ENCODE measurements around the gene TEX36. TPM values are rescaled to one million over a fixed set of nuclear protein-coding genes. Genes with fewer than 3 reads are reported as not detected.

The TEX36 gene
- total RNA-seq, 1 experiment from 2014 or later: 1.3 TPM

- TF ChIP-seq CTCF (conservative IDR thresholded peaks at IDR 0.05; ENCODE audit: low read depth, low read length) (no peak), EZH2 (IDR thresholded peaks at IDR 0.05; ENCODE audit: borderline replicate concordance, low read depth, low read length, poor library complexity, severe bottlenecking) (no peak)
- Histone ChIP-seq H3K27ac (ENCODE audit: low read depth, low read length, poor library complexity, severe bottlenecking) (no peak overlapping the region), H3K4me1 (ENCODE audit: insufficient read depth, low read length, poor library complexity, severe bottlenecking) (peaks cover 34% of the 10 kb centered on the region), H3K27me3 (replicated peaks; ENCODE audit: insufficient read depth, low read depth, low read length, poor library complexity) (no peaks in the 10 kb centered on the region), H3K36me3 (ENCODE audit: insufficient read depth, low read length, poor library complexity, severe bottlenecking) (no peaks in the 10 kb centered on the region), H3K4me3 (ENCODE audit: low read depth, low read length, poor library complexity, severe bottlenecking) (no peak overlapping the region), H3K9me3 (ENCODE audit: low read depth, low read length, poor library complexity, severe bottlenecking) (no peaks in the 10 kb centered on the region)
- BruUV-seq (replicated peaks): no TSS peak
- peak; percentile 13 for DNase-seq (ENCODE audit: low spot score)
- CTCF ChIA-PET: no interaction called here
- intact Hi-C loops (cut with micrococcal nuclease; ENCODE audit: unreplicated experiment): no loop called here
- POLR2A ChIA-PET (ENCODE audit: low non-redundant PET): no interaction called here
Measured at GRCh38 chr10:125692196-125692595, 9.2 kb upstream of the TEX36 start.

GRCh38 chr10:125691160-125691981, 8.4 kb upstream of the TEX36 start:
- DNase-seq (ENCODE audit: low spot score): peak; percentile 75
- intact Hi-C loops (cut with micrococcal nuclease; ENCODE audit: unreplicated experiment): no loop called here
- no TSS peak for BruUV-seq (replicated peaks)
- Histone ChIP-seq H3K36me3 (ENCODE audit: insufficient read depth, low read length, poor library complexity, severe bottlenecking) (no peaks in the 10 kb centered on the region), H3K4me1 (ENCODE audit: insufficient read depth, low read length, poor library complexity, severe bottlenecking) (peaks cover 34% of the 10 kb centered on the region), H3K9me3 (ENCODE audit: low read depth, low read length, poor library complexity, severe bottlenecking) (no peaks in the 10 kb centered on the region), H3K27ac (ENCODE audit: low read depth, low read length, poor library complexity, severe bottlenecking) (no peak overlapping the region), H3K4me3 (ENCODE audit: low read depth, low read length, poor library complexity, severe bottlenecking) (no peak overlapping the region), H3K27me3 (replicated peaks; ENCODE audit: insufficient read depth, low read depth, low read length, poor library complexity) (no peaks in the 10 kb centered on the region)
- TF ChIP-seq EZH2 (IDR thresholded peaks at IDR 0.05; ENCODE audit: borderline replicate concordance, low read depth, low read length, poor library complexity, severe bottlenecking): no peak
- no peak for TF ChIP-seq CTCF (conservative IDR thresholded peaks at IDR 0.05; ENCODE audit: low read depth, low read length)
- POLR2A ChIA-PET (ENCODE audit: low non-redundant PET): no interaction called here
- CTCF ChIA-PET: no interaction called here

- Histone ChIP-seq H3K27ac (ENCODE audit: low read depth, low read length, poor library complexity, severe bottlenecking) (no peak overlapping the region), H3K27me3 (replicated peaks; ENCODE audit: insufficient read depth, low read depth, low read length, poor library complexity) (no peaks in the 10 kb centered on the region), H3K36me3 (ENCODE audit: insufficient read depth, low read length, poor library complexity, severe bottlenecking) (no peaks in the 10 kb centered on the region), H3K9me3 (ENCODE audit: low read depth, low read length, poor library complexity, severe bottlenecking) (no peaks in the 10 kb centered on the region), H3K4me1 (ENCODE audit: insufficient read depth, low read length, poor library complexity, severe bottlenecking) (peaks cover 34% of the 10 kb centered on the region), H3K4me3 (ENCODE audit: low read depth, low read length, poor library complexity, severe bottlenecking) (no peak overlapping the region)
- CTCF ChIA-PET: no interaction called here
- intact Hi-C loops (cut with micrococcal nuclease; ENCODE audit: unreplicated experiment): no loop called here
- POLR2A ChIA-PET (ENCODE audit: low non-redundant PET): no interaction called here
- DNase-seq (ENCODE audit: low spot score): peak; percentile 71
- no peak for TF ChIP-seq CTCF (conservative IDR thresholded peaks at IDR 0.05; ENCODE audit: low read depth, low read length)
- TF ChIP-seq EZH2 (IDR thresholded peaks at IDR 0.05; ENCODE audit: borderline replicate concordance, low read depth, low read length, poor library complexity, severe bottlenecking): no peak
- no TSS peak for BruUV-seq (replicated peaks)
Measured at GRCh38 chr10:125689955-125690569, 7.1 kb upstream of the TEX36 start.
